Measurements from ENCODE around the gene ITLN2. TPM values are rescaled to one million over a fixed set of nuclear protein-coding genes. Genes with fewer than 3 reads are reported as not detected.
A peak's percentile ranks its signal among the peaks of the same experiment; 100 is the strongest.
"Not testable (repeated sequence)": the region's sequence is repeated elsewhere in the genome, so short reads cannot be mapped to it uniquely, and the experiment has no call there.

The ITLN2 gene
- total and polyA plus RNA-seq, 8 donors: 0.17 to 1.8 (median 0.82) TPM; not detected in 4

GRCh38 chr1:160904783-160905616 lies 49.6 kb downstream of the ITLN2 start:
- H3K27ac ChIP-seq: no peak overlapping the region
- no peak overlapping the region for H3K4me3 ChIP-seq
- peaks cover 5 to 15% of the 10 kb centered on the region in 2 donors for H3K27me3 ChIP-seq
- ATAC-seq (peak; percentile 93), DNase-seq (peak in 1 of 4 donors; percentile 39)
- no peaks in the 10 kb centered on the region for H3K36me3 ChIP-seq
- TF ChIP-seq CTCF (IDR thresholded peaks at IDR 0.05): no peak
- no peaks in the 10 kb centered on the region for H3K9me3 ChIP-seq
- H3K4me1 ChIP-seq: no peaks in the 10 kb centered on the region
- intact Hi-C loops (cut with DNase I): no loop called here

GRCh38 chr1:160902251-160902650 lies 52.4 kb downstream of the ITLN2 start:
- peaks cover 5 to 15% of the 10 kb centered on the region in 2 donors for H3K27me3 ChIP-seq
- H3K4me1 ChIP-seq; H3K9me3 ChIP-seq; H3K4me3 ChIP-seq; DNase-seq; intact Hi-C loops (cut with DNase I); H3K36me3 ChIP-seq; H3K27ac ChIP-seq; ATAC-seq: not testable (repeated sequence)

- no peak overlapping the region for H3K27ac ChIP-seq
- H3K4me1 ChIP-seq: no peaks in the 10 kb centered on the region
- H3K27me3 ChIP-seq: peaks cover 5 to 15% of the 10 kb centered on the region in 2 donors
- no peak for DNase-seq
- no peak for ATAC-seq
- TF ChIP-seq CTCF (IDR thresholded peaks at IDR 0.05): no peak
- intact Hi-C loops (cut with DNase I): no loop called here
- no peak overlapping the region for H3K4me3 ChIP-seq
- H3K9me3 ChIP-seq: no peaks in the 10 kb centered on the region
- no peaks in the 10 kb centered on the region for H3K36me3 ChIP-seq
Measured at GRCh38 chr1:160901768-160902167, 52.8 kb downstream of the ITLN2 start.

- H3K27ac ChIP-seq; H3K4me3 ChIP-seq; ATAC-seq; DNase-seq; intact Hi-C loops (cut with DNase I); H3K36me3 ChIP-seq; H3K9me3 ChIP-seq; H3K4me1 ChIP-seq: not testable (repeated sequence)
- H3K27me3 ChIP-seq: peaks cover 5 to 15% of the 10 kb centered on the region in 2 donors
Measured at GRCh38 chr1:160900683-160901082, 53.9 kb downstream of the ITLN2 start.

Other genes with a start within 250 kb of the ITLN2 start
- 10 to 100 TPM in 1 of 2 donors, 1 to 10 TPM in 1; 9.9 to 35.5 TPM for gene CD48, start 243.0 kb downstream of the ITLN2 start, total RNA-seq
- gene CD48, start 243.0 kb downstream of the ITLN2 start, polyA plus RNA-seq (ENCODE audit: insufficient read length in 6 of 6): 10 to 100 TPM in 1 of 6 donors, 1 to 10 TPM in 5; 5.8 to 10.3 (median 6.9) TPM
- 10 to 100 TPM; 16.9 to 33.8 TPM for gene SLAMF7, start 215.6 kb downstream of the ITLN2 start, total RNA-seq
- gene SLAMF7, start 215.6 kb downstream of the ITLN2 start, polyA plus RNA-seq (ENCODE audit: insufficient read length in 6 of 6): 1 to 10 TPM in 3 of 6 donors, under 1 TPM in 3; 0.77 to 1.7 (median 1.00) TPM
- gene LY9, start 158.6 kb downstream of the ITLN2 start, total RNA-seq: 1 to 10 TPM in 1 of 2 donors, under 1 TPM in 1; 0.82 to 2.5 TPM
- gene LY9, start 158.6 kb downstream of the ITLN2 start, polyA plus RNA-seq (ENCODE audit: insufficient read length in 6 of 6): under 1 TPM; 0.29 to 0.84 (median 0.43) TPM
- 1 to 10 TPM in 1 of 2 donors, under 1 TPM in 1; 0.90 to 3.7 TPM for gene CD244, start 91.9 kb downstream of the ITLN2 start, total RNA-seq
- 1 to 10 TPM in 1 of 6 donors, under 1 TPM in 5; 0.43 to 1.0 (median 0.71) TPM for gene CD244, start 91.9 kb downstream of the ITLN2 start, polyA plus RNA-seq (ENCODE audit: insufficient read length in 6 of 6)
- gene ITLN1, start 69.6 kb downstream of the ITLN2 start, total RNA-seq: 1 to 10 TPM in 1 of 2 donors, under 1 TPM in 1; 0.73 to 3.3 TPM
- 1 to 10 TPM in 1 of 6 donors, under 1 TPM in 5; 0.27 to 1.9 (median 0.68) TPM for gene ITLN1, start 69.6 kb downstream of the ITLN2 start, polyA plus RNA-seq (ENCODE audit: insufficient read length in 6 of 6)
- gene F11R, start 66.3 kb upstream of the ITLN2 start, total RNA-seq: 100 to 1,000 TPM; 142 to 164 TPM
- gene F11R, start 66.3 kb upstream of the ITLN2 start, polyA plus RNA-seq (ENCODE audit: insufficient read length in 6 of 6): 100 to 1,000 TPM in 2 of 6 donors, 10 to 100 TPM in 4; 76.9 to 107 (median 94.6) TPM
- 10 to 100 TPM; 35.1 to 73.5 TPM for gene TSTD1, start 84.2 kb upstream of the ITLN2 start, total RNA-seq
- 10 to 100 TPM; 38.9 to 49.9 (median 45.7) TPM for gene TSTD1, start 84.2 kb upstream of the ITLN2 start, polyA plus RNA-seq (ENCODE audit: insufficient read length in 6 of 6)
- 10 to 100 TPM; 56.1 to 72.4 TPM for gene USF1, start 91.2 kb upstream of the ITLN2 start, total RNA-seq
- 10 to 100 TPM; 61.1 to 75.4 (median 66.5) TPM for gene USF1, start 91.2 kb upstream of the ITLN2 start, polyA plus RNA-seq (ENCODE audit: insufficient read length in 6 of 6)
- gene ARHGAP30, start 115.1 kb upstream of the ITLN2 start, total RNA-seq: 10 to 100 TPM; 18.8 to 57.7 TPM
- gene ARHGAP30, start 115.1 kb upstream of the ITLN2 start, polyA plus RNA-seq (ENCODE audit: insufficient read length in 6 of 6): 1 to 10 TPM; 3.0 to 4.5 (median 4.0) TPM
- gene NECTIN4, start 134.7 kb upstream of the ITLN2 start, total RNA-seq: 1 to 10 TPM; 5.6 to 9.6 TPM
- 10 to 100 TPM in 3 of 6 donors, 1 to 10 TPM in 3; 7.9 to 11.2 (median 9.5) TPM for gene NECTIN4, start 134.7 kb upstream of the ITLN2 start, polyA plus RNA-seq (ENCODE audit: insufficient read length in 6 of 6)
- 10 to 100 TPM in 1 of 2 donors, 1 to 10 TPM in 1; 4.5 to 10.3 TPM for gene KLHDC9, start 143.6 kb upstream of the ITLN2 start, total RNA-seq
- gene KLHDC9, start 143.6 kb upstream of the ITLN2 start, polyA plus RNA-seq (ENCODE audit: insufficient read length in 6 of 6): 1 to 10 TPM; 4.3 to 7.7 (median 5.1) TPM
- 10 to 100 TPM; 42.5 to 47.9 TPM for gene PFDN2, start 163.2 kb upstream of the ITLN2 start, total RNA-seq
- 10 to 100 TPM; 45.8 to 57.0 (median 52.8) TPM for gene PFDN2, start 163.2 kb upstream of the ITLN2 start, polyA plus RNA-seq (ENCODE audit: insufficient read length in 6 of 6)
- gene NIT1, start 163.3 kb upstream of the ITLN2 start, total RNA-seq: 10 to 100 TPM; 38.7 to 40.2 TPM
- 10 to 100 TPM; 40.7 to 44.6 (median 41.6) TPM for gene NIT1, start 163.3 kb upstream of the ITLN2 start, polyA plus RNA-seq (ENCODE audit: insufficient read length in 6 of 6)
- 10 to 100 TPM; 25.8 to 34.6 TPM for gene DEDD, start 177.9 kb upstream of the ITLN2 start, total RNA-seq
- gene DEDD, start 177.9 kb upstream of the ITLN2 start, polyA plus RNA-seq (ENCODE audit: insufficient read length in 6 of 6): 10 to 100 TPM; 49.0 to 55.8 (median 51.6) TPM
- 10 to 100 TPM; 93.8 to 99.8 TPM for gene UFC1, start 199.2 kb upstream of the ITLN2 start, total RNA-seq
- 100 to 1,000 TPM; 134 to 163 (median 152) TPM for gene UFC1, start 199.2 kb upstream of the ITLN2 start, polyA plus RNA-seq (ENCODE audit: insufficient read length in 6 of 6)
- 10 to 100 TPM; 24.1 to 25.8 TPM for gene USP21, start 204.7 kb upstream of the ITLN2 start, total RNA-seq
- gene USP21, start 204.7 kb upstream of the ITLN2 start, polyA plus RNA-seq (ENCODE audit: insufficient read length in 6 of 6): 10 to 100 TPM; 42.1 to 53.3 (median 49.1) TPM
- 10 to 100 TPM; 15.2 to 18.7 TPM for gene PPOX, start 211.6 kb upstream of the ITLN2 start, total RNA-seq
- 10 to 100 TPM; 41.9 to 53.0 (median 49.3) TPM for gene PPOX, start 211.6 kb upstream of the ITLN2 start, polyA plus RNA-seq (ENCODE audit: insufficient read length in 6 of 6)
- 10 to 100 TPM; 35.3 to 35.8 TPM for gene B4GALT3, start 222.7 kb upstream of the ITLN2 start, total RNA-seq
- 10 to 100 TPM; 36.1 to 42.3 (median 37.6) TPM for gene B4GALT3, start 222.7 kb upstream of the ITLN2 start, polyA plus RNA-seq (ENCODE audit: insufficient read length in 6 of 6)
- gene ADAMTS4, start 244.2 kb upstream of the ITLN2 start, total RNA-seq: 10 to 100 TPM; 13.4 to 15.4 TPM
- 1 to 10 TPM; 1.4 to 3.5 (median 2.4) TPM for gene ADAMTS4, start 244.2 kb upstream of the ITLN2 start, polyA plus RNA-seq (ENCODE audit: insufficient read length in 6 of 6)
- 10 to 100 TPM; 67.7 to 78.6 TPM for gene NDUFS2, start 247.6 kb upstream of the ITLN2 start, total RNA-seq
- 100 to 1,000 TPM; 142 to 188 (median 161) TPM for gene NDUFS2, start 247.6 kb upstream of the ITLN2 start, polyA plus RNA-seq (ENCODE audit: insufficient read length in 6 of 6)